NCI-H460 (cell line): Measurements from ENCODE around the gene ZBTB5. TPM values are rescaled to one million over a fixed set of nuclear protein-coding genes. Genes with fewer than 3 reads are reported as not detected.

ENCODE experiments used
- DNase-seq: peaks from one replicate; pipeline ENCODE4 v3.0.0-alpha.2; 2016; ENCODE audit warnings: low read depth; ENCODE audit errors: extremely low read depth
- total RNA-seq: library from RNA; depleted of rRNA; stranded (reverse); fragments of >200 nt; shearing (Covaris generic); gene quantifications from 2 replicates; pipeline ENCODE4 v1.2.3, GENCODE V29; 2014

The ZBTB5 gene
- total RNA-seq, 1 experiment from 2014 or later, result 8.7 TPM

DNA sequence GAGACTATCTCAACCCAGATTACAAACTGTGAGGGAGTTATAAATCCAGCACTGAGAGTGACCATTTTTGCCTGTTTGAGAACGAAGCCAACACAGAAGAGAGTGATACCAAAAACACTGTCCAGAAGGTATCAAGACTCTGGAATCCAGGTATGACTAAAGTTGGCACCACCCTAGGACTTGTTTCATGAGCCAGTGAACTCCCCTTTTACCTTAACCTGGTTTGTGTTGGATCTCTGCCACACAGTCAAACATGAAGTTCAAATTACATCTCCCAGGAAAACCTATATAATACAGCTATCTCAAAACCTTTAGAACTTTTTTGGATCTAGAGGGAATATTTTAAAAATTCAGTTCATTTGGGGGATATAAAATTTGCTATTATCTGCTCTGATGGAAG, 11.4 kb downstream of the ZBTB5 start:
- DNase-seq, result no peak

GRCh38 chr9:37452611-37453010, 12.6 kb downstream of the ZBTB5 start:
- DNase-seq, result no peak

DNA sequence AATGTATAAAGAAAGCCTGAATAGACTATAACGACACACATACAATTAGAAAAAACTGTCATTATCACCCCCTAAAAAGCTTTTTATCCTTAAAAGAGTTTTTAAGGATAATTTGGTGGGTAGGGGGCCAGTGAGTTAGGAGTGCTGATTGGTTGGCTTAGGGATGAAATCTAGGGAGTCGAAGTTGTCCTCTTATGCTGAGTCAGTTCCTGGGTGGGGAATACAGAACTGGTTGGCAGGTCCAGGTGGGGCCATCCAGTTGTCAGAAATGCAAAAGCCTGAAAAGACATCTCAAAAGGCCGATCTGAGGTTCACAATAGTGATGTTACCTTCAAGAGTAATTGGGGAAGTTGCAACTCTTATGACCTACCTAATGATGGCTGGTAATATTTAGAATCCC, 13.6 kb downstream of the ZBTB5 start:
- DNase-seq, result no peak

- no peak for DNase-seq
Measured at GRCh38 chr9:37449862-37450632, 15.2 kb downstream of the ZBTB5 start.

DNA sequence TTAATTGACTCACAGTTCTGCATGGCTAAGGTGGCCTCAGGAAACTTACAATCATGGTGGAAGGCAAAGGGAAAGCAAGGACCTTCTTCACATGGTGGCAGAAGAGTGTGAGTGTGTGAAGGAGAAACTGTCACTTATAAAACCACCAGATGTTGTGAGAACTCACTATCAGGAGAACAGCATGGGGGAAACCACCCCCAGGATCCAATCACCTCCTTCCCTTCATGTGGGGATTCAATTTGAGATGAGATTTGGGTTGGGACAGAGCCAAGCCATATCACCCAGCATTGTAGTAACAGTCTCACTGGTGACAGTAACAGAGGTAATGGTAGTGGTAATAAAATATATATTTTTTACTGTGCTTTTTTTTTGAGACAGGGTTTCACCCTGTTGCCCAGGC, 18.1 kb downstream of the ZBTB5 start:
- no peak for DNase-seq

GRCh38 chr9:37446401-37446800, 18.8 kb downstream of the ZBTB5 start:
- no peak for DNase-seq

DNA sequence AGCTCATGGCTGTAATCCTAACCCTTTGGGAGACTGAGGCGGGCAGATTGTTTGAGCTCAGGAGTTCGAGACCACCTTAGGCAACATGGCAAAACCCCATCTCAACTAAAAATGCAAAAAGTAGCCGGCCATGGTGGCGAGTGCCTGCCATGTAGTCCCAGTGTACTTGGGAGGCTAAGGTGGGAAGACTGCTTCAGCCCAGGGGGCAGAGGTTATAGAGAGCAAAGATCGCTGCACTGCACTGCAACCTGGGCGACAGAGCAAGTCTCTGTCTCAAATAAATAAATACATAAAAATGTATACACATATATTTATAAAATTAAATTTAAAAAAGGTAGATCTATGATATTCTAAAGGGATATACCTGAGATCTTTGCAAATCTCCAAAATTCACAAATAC, 19.4 kb downstream of the ZBTB5 start:
- no peak for DNase-seq

DNA sequence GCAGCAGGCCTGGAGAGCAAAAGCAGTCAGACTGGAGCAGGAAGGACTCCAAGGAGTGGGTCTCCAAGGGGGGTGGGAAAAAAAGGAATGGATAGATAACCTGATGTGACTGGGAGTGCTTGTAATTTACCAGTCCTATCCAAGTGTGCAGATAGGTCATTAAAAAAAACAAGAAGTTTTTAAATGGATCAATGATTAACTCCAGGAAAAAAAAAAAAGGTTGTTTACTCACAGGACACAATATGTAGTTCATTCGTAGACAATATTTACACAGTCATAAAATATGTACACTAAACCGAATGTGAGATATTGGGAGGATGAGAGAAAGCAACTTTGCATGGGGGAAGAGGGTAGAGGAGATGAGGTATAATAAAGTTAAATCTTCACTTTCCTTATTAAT, 20.4 kb downstream of the ZBTB5 start:
- DNase-seq, result no peak

GRCh38 chr9:37443566-37443965, 21.7 kb downstream of the ZBTB5 start:
- DNase-seq, result no peak

DNA sequence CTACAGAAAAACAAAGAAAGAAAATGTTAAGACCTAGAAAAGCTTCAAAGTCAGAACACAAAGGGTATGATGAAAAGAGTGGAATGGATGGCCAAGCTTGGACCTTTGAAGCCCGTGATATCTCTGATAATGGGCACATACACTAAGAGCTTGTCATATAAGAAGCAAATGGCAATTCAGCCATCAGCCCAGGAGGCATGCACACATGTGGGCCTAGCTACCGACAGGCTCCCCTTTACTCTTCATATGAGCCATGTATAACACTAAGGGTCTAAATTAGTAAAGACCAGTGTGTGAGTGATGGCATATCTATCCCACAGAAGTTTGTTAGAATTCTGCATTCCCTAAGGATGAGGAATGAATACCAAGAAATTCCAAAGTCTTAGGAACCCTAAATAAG, 22.7 kb downstream of the ZBTB5 start:
- no peak for DNase-seq

GRCh38 chr9:37441776-37442370, 23.4 kb downstream of the ZBTB5 start:
- DNase-seq, result no peak

DNA sequence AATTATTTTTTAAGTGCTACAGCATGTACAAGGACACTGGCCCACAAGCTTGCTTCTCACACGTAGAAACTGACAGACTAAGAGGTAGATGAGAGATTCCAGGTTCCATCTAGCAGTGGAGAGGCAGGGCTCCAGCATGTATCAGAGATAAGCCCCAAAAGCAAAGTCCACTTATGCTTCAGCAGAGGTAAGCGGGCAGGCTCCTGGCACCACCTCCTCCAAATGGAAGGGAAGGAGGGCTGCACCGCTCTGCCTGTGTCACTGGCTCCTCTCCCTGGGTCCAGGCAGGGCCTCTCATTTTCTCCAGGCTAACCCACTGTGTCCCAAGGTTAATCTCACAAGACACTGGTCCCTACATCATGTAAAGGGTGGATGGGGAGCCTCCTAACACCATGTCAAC, 26.9 kb downstream of the ZBTB5 start:
- no peak for DNase-seq

GRCh38 chr9:37437621-37438020, 27.6 kb downstream of the ZBTB5 start:
- DNase-seq, result no peak

DNA sequence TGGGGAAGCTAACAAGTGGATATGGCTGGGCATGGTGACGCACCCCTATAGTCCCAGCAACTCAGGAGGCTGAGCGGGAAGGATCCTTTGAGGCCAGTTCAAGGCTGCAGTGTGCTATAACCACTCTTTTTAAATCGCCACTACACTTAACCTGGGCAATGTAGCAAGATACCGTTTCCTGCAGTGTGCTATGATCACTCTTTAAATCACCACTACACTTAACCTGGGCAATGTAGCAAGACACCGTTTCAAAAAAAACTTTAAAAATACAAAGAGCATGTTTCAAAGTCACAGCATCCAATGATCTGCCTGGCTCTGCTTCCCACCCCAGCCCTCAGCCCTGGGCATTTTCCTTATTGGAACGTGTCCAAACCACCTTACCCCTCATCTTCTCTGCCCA, 28.2 kb downstream of the ZBTB5 start:
- no peak for DNase-seq

- DNase-seq, result no peak
Measured at GRCh38 chr9:37436540-37436939, 28.7 kb downstream of the ZBTB5 start.

- no peak for DNase-seq
Measured at GRCh38 chr9:37433867-37434371, 31.3 kb downstream of the ZBTB5 start.

DNA sequence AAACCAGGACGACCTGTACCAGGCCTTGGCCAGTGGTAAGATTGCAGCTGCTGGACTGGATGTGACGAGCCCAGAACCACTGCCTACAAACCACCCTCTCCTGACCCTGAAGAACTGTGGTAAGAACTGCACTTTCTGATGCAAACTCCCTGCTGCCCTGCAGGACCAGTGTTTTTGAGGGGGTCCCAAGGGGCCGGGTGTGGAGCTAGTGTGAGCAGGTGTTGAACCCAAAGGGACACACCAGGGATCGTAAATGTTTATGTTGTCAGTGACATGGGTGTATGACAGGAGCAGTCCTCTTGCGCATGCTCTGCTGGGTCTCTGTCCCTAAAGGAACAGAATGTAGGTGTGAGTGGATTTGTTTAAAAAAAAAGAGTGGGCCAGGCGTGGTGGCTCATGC, 33.2 kb downstream of the ZBTB5 start:
- DNase-seq, result no peak

DNA sequence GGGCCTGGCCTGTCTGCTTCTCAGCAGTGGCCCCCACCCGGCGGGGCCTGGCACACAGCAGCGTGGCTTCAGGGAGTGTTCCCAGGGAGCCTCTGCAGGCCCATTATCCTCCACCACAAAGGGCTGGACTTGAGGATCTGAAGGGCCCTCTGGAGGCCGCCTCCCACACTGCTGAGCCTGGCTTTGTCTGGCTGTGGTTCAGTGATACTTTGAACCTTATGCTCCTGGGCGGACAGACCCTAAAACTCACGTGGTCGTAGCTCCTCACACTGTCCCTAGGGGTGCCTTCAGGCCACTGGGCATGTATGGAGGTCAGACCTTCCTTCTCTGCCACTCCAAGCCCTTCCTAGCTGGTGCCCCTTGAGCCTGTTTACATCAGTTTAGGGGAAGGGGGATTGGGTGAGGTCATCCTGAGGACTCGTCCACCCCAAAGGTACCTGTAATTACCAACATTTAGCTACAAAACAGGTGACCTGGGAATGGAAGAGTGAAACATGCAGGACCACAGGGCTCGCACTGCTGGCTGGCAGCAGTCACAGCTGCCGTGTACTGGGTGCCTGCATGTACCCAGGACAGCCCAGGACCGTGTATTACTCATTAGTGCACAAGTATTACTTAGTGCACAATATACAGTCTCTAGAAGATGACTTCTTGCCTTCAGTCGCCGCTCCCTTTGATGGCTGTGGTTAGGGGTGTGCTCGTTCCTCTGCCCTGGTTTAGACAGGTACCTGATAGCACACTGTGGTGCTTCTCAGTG, 34.2 kb downstream of the ZBTB5 start:
- no peak for DNase-seq

DNA sequence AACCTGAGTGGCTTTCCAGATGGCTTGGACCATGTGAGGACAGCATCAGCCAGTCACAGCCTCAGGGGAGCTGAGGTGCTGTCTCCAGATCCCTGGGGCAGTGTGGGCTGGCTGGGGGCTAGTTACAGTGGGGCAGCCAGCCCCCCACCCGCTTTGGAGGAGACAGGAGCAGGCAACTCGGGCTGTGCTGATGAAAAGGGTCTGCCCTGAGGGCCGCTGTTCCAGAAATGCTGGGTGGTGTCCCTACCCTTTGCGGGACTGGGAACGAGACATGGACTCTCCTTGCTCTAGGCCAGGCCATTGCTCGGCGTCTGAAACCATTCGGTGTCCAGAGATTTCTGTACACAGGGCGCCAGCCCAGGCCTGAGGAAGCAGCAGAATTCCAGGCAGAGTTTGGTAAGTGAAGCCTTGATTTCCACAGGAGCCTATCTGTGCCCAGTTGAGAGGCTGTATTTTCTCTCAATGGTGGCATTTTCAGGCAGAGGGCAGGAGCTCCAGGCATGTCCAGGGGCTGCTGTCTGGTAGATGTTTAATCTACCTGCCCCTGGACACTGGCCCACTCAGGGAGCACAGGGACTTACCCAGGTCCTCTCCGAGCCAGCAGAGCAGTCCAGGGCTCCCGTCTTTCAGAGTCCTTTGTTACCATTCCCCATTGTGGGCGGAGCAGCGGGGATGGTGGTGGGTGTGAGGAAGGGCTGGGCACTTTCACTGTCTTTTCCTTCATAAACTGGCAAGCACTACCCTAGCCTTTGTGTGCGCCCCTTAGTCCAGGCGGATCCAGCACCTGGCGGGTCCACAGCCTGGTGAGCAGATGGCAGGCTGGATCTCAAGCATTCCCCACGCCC, 35.6 kb downstream of the ZBTB5 start:
- DNase-seq, result no peak

GRCh38 chr9:37428345-37428744, 36.9 kb downstream of the ZBTB5 start:
- DNase-seq, result no peak

- no peak for DNase-seq
Measured at GRCh38 chr9:37426846-37427245, 38.4 kb downstream of the ZBTB5 start.
